WTC11 (cell line): Measurements from ENCODE around the gene GTF3C4.

Experiments used
- ATF1 ChIP-seq: sonication (generic); formaldehyde crosslinking; IDR thresholded peaks from 2 replicates; pipeline ENCODE4 v1.8.1; 2023; ENCODE audit warnings: mild to moderate bottlenecking, moderate library complexity, missing genetic modification reagents
- CREM ChIP-seq: sonication (generic); formaldehyde crosslinking; IDR thresholded peaks from 2 replicates; pipeline ENCODE4 v1.8.1; 2022; ENCODE audit warnings: mild to moderate bottlenecking, missing genetic modification reagents, moderate library complexity

GRCh38 chr9:132646726-132647125, 23.5 kb upstream of the GTF3C4 start:
- TF ChIP-seq CREM (no peak), ATF1 (no peak)
